GM23338 (cell line): ENCODE measurements around the gene HIP1.

Experiments used
- CREB1 ChIP-seq: fragments of 250-450 bp; sonication (Bioruptor Pico); IDR thresholded peaks from 2 replicates; pipeline ENCODE4 v1.5.0; 2020; ENCODE audit warnings: low read depth, mild to moderate bottlenecking, moderate library complexity
- EZH2 ChIP-seq: fragments of 200-600 bp; sonication (generic); IDR thresholded peaks from one replicate; pipeline ENCODE4 v1.8.0; 2017; ENCODE audit warnings: antibody characterized with exemption, mild to moderate bottlenecking, low read depth; ENCODE audit not compliant: unreplicated experiment
- EZH2phosphoT487 ChIP-seq: fragments of 200-600 bp; sonication (generic); IDR thresholded peaks from one replicate; pipeline ENCODE4 v1.8.1; 2018; ENCODE audit warnings: antibody characterized with exemption; ENCODE audit not compliant: unreplicated experiment
- JUNB ChIP-seq: IDR thresholded peaks from one replicate; pipeline ENCODE4 v1.6.1; 2016; ENCODE audit warnings: antibody characterized with exemption; ENCODE audit not compliant: unreplicated experiment
- POLR2AphosphoS5 ChIP-seq: IDR thresholded peaks from 2 replicates; pipeline ENCODE4 v1.6.1; 2016; ENCODE audit warnings: antibody characterized with exemption, low read depth
- STAT1 ChIP-seq: IDR thresholded peaks from one replicate; pipeline ENCODE4 v1.6.1; 2016; ENCODE audit warnings: antibody characterized with exemption; ENCODE audit not compliant: unreplicated experiment
- ZNF114 ChIP-seq: fragments of 250-450 bp; sonication (Bioruptor Pico); IDR thresholded peaks from 2 replicates; pipeline ENCODE4 v1.5.0; 2020; ENCODE audit warnings: mild to moderate bottlenecking, moderate library complexity
- ZNF331 ChIP-seq: fragments of 250-450 bp; sonication (Bioruptor Pico); IDR thresholded peaks from 2 replicates; pipeline ENCODE4 v1.5.0; 2020; ENCODE audit warnings: low read depth, mild to moderate bottlenecking, moderate library complexity
- TF ChIP-seq, protein P1 (sequence below), 2 experiments: fragments of 200-600 bp in 1 of 2; sonication (generic) in 1 of 2; conservative IDR thresholded peaks; 2 replicates each; pipeline versions ENCODE4 v1.5.1 to v1.6.1; 2016 to 2017; ENCODE audit warnings: antibody characterized with exemption in 2 of 2, low read depth in 2 of 2, mild to moderate bottlenecking in 2 of 2, moderate library complexity in 1 of 2
- TF ChIP-seq, protein P2 (sequence below): IDR thresholded peaks from one replicate; pipeline ENCODE4 v1.6.1; 2018; ENCODE audit warnings: antibody characterized with exemption; ENCODE audit not compliant: unreplicated experiment
- TF ChIP-seq, protein P3 (sequence below): IDR thresholded peaks from 2 replicates; pipeline ENCODE4 v1.6.1; 2016; ENCODE audit warnings: antibody characterized with exemption
- TF ChIP-seq, protein P4 (sequence below): fragments of 250-450 bp; sonication (Bioruptor Pico); IDR thresholded peaks from 2 replicates; pipeline ENCODE4 v1.5.0; 2020; ENCODE audit warnings: mild to moderate bottlenecking, moderate library complexity

DNA sequence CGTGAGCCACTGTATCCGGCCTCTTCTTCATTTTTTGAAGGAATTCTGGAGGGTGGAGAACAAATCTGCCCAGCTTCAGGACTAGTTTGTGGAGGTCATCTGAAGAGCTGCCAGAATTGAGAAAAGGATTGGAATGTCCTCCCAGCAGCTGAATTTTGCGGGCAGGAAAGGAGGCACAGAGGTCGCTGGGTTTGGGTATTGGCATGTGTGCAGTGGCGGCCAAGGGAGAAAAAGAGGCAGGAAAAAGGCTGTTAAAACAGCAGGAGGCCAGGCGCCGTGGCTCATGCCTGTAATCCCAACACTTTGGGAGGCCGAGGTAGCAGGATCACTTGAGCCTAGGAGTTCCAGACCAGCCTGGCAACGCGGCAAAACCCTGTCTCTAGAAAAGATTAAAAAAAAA, 80.4 kb downstream of the HIP1 start:
- TF ChIP-seq, protein P1, sequence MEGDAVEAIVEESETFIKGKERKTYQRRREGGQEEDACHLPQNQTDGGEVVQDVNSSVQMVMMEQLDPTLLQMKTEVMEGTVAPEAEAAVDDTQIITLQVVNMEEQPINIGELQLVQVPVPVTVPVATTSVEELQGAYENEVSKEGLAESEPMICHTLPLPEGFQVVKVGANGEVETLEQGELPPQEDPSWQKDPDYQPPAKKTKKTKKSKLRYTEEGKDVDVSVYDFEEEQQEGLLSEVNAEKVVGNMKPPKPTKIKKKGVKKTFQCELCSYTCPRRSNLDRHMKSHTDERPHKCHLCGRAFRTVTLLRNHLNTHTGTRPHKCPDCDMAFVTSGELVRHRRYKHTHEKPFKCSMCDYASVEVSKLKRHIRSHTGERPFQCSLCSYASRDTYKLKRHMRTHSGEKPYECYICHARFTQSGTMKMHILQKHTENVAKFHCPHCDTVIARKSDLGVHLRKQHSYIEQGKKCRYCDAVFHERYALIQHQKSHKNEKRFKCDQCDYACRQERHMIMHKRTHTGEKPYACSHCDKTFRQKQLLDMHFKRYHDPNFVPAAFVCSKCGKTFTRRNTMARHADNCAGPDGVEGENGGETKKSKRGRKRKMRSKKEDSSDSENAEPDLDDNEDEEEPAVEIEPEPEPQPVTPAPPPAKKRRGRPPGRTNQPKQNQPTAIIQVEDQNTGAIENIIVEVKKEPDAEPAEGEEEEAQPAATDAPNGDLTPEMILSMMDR (conservative IDR thresholded peaks at IDR 0.05; ENCODE audit: low read depth in 2 of 2): no peak
- TF ChIP-seq POLR2AphosphoS5 (no peak), EZH2phosphoT487 (no peak), CREB1 (CRISPR knock-in tag) (no peak), EZH2 (no peak), ZNF331 (CRISPR knock-in tag) (no peak), JUNB (no peak), ZNF114 (no peak), STAT1 (no peak)
- TF ChIP-seq, protein P2, sequence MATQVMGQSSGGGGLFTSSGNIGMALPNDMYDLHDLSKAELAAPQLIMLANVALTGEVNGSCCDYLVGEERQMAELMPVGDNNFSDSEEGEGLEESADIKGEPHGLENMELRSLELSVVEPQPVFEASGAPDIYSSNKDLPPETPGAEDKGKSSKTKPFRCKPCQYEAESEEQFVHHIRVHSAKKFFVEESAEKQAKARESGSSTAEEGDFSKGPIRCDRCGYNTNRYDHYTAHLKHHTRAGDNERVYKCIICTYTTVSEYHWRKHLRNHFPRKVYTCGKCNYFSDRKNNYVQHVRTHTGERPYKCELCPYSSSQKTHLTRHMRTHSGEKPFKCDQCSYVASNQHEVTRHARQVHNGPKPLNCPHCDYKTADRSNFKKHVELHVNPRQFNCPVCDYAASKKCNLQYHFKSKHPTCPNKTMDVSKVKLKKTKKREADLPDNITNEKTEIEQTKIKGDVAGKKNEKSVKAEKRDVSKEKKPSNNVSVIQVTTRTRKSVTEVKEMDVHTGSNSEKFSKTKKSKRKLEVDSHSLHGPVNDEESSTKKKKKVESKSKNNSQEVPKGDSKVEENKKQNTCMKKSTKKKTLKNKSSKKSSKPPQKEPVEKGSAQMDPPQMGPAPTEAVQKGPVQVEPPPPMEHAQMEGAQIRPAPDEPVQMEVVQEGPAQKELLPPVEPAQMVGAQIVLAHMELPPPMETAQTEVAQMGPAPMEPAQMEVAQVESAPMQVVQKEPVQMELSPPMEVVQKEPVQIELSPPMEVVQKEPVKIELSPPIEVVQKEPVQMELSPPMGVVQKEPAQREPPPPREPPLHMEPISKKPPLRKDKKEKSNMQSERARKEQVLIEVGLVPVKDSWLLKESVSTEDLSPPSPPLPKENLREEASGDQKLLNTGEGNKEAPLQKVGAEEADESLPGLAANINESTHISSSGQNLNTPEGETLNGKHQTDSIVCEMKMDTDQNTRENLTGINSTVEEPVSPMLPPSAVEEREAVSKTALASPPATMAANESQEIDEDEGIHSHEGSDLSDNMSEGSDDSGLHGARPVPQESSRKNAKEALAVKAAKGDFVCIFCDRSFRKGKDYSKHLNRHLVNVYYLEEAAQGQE: no peak
- TF ChIP-seq, protein P3, sequence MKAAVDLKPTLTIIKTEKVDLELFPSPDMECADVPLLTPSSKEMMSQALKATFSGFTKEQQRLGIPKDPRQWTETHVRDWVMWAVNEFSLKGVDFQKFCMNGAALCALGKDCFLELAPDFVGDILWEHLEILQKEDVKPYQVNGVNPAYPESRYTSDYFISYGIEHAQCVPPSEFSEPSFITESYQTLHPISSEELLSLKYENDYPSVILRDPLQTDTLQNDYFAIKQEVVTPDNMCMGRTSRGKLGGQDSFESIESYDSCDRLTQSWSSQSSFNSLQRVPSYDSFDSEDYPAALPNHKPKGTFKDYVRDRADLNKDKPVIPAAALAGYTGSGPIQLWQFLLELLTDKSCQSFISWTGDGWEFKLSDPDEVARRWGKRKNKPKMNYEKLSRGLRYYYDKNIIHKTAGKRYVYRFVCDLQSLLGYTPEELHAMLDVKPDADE: no peak
- TF ChIP-seq, protein P4, sequence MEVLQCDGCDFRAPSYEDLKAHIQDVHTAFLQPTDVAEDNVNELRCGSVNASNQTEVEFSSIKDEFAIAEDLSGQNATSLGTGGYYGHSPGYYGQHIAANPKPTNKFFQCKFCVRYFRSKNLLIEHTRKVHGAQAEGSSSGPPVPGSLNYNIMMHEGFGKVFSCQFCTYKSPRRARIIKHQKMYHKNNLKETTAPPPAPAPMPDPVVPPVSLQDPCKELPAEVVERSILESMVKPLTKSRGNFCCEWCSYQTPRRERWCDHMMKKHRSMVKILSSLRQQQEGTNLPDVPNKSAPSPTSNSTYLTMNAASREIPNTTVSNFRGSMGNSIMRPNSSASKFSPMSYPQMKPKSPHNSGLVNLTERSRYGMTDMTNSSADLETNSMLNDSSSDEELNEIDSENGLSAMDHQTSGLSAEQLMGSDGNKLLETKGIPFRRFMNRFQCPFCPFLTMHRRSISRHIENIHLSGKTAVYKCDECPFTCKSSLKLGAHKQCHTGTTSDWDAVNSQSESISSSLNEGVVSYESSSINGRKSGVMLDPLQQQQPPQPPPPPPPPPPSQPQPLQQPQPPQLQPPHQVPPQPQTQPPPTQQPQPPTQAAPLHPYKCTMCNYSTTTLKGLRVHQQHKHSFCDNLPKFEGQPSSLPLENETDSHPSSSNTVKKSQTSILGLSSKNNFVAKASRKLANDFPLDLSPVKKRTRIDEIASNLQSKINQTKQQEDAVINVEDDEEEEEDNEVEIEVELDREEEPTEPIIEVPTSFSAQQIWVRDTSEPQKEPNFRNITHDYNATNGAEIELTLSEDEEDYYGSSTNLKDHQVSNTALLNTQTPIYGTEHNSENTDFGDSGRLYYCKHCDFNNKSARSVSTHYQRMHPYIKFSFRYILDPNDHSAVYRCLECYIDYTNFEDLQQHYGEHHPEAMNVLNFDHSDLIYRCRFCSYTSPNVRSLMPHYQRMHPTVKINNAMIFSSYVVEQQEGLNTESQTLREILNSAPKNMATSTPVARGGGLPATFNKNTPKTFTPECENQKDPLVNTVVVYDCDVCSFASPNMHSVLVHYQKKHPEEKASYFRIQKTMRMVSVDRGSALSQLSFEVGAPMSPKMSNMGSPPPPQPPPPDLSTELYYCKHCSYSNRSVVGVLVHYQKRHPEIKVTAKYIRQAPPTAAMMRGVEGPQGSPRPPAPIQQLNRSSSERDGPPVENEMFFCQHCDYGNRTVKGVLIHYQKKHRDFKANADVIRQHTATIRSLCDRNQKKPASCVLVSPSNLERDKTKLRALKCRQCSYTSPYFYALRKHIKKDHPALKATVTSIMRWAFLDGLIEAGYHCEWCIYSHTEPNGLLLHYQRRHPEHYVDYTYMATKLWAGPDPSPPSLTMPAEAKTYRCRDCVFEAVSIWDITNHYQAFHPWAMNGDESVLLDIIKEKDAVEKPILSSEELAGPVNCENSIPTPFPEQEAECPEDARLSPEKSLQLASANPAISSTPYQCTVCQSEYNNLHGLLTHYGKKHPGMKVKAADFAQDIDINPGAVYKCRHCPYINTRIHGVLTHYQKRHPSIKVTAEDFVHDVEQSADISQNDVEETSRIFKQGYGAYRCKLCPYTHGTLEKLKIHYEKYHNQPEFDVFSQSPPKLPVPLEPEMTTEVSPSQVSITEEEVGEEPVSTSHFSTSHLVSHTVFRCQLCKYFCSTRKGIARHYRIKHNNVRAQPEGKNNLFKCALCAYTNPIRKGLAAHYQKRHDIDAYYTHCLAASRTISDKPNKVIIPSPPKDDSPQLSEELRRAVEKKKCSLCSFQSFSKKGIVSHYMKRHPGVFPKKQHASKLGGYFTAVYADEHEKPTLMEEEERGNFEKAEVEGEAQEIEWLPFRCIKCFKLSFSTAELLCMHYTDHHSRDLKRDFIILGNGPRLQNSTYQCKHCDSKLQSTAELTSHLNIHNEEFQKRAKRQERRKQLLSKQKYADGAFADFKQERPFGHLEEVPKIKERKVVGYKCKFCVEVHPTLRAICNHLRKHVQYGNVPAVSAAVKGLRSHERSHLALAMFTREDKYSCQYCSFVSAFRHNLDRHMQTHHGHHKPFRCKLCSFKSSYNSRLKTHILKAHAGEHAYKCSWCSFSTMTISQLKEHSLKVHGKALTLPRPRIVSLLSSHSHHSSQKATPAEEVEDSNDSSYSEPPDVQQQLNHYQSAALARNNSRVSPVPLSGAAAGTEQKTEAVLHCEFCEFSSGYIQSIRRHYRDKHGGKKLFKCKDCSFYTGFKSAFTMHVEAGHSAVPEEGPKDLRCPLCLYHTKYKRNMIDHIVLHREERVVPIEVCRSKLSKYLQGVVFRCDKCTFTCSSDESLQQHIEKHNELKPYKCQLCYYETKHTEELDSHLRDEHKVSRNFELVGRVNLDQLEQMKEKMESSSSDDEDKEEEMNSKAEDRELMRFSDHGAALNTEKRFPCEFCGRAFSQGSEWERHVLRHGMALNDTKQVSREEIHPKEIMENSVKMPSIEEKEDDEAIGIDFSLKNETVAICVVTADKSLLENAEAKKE (CRISPR knock-in tag): no peak
